ENCODE measurements around the gene HERPUD2. TPM values are rescaled to one million over a fixed set of nuclear protein-coding genes. Genes with fewer than 3 reads are reported as not detected.

The HERPUD2 gene
- total RNA-seq, 1 experiment from 2014 or later: 36.4 TPM

DNA sequence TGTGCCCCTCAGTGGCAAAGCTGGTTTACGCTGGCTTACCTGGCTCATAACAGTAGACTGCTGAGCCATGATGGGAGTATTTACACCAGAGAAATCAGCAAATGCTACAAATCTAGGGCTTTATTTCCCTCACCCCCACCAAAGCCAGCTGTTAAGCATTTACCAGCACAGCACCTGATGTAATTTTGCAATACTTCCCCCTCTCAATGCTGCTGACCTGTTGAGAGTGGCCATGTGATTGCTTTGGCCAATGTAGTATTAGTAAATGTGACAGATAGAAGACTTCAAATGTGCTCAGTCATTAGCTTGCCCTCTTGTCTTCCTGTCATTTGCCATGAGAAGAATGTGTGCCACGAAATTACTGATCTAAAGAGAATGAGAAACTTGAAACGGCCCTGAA, 46.6 kb downstream of the HERPUD2 start:
- intact Hi-C loops (cut with micrococcal nuclease; ENCODE audit: unreplicated experiment) (no loop called here), in situ Hi-C loops (cut with HindIII; ENCODE audit: low pct_unique_long_range_greater_than_20kb, low sequenced_read_pairs) (no loop called here)
- no TSS peak for BruUV-seq (replicated peaks)
- no peak for TF ChIP-seq TCF7L2 (IDR thresholded peaks at IDR 0.05; ENCODE audit: low read depth, low read length)
- TF ChIP-seq, protein P1, sequence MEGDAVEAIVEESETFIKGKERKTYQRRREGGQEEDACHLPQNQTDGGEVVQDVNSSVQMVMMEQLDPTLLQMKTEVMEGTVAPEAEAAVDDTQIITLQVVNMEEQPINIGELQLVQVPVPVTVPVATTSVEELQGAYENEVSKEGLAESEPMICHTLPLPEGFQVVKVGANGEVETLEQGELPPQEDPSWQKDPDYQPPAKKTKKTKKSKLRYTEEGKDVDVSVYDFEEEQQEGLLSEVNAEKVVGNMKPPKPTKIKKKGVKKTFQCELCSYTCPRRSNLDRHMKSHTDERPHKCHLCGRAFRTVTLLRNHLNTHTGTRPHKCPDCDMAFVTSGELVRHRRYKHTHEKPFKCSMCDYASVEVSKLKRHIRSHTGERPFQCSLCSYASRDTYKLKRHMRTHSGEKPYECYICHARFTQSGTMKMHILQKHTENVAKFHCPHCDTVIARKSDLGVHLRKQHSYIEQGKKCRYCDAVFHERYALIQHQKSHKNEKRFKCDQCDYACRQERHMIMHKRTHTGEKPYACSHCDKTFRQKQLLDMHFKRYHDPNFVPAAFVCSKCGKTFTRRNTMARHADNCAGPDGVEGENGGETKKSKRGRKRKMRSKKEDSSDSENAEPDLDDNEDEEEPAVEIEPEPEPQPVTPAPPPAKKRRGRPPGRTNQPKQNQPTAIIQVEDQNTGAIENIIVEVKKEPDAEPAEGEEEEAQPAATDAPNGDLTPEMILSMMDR (IDR thresholded peaks at IDR 0.05): no peak
- TF ChIP-seq SIN3A (IDR thresholded peaks at IDR 0.05; ENCODE audit: borderline replicate concordance, insufficient read depth, low read depth, low read length): no peak
- no peak for TF ChIP-seq REST (IDR thresholded peaks at IDR 0.05; ENCODE audit: insufficient read depth in 1 of 2, low read depth in 2 of 2, low read length in 1 of 2)
- TF ChIP-seq POLR2AphosphoS5 (IDR thresholded peaks at IDR 0.05; ENCODE audit: low read depth, low read length): no peak
- Histone ChIP-seq H3K27me3 (ENCODE audit: control insufficient read depth, insufficient read depth, low read length) (no peaks in the 10 kb centered on the region), H3K27ac (ENCODE audit: low read length) (no peak overlapping the region), H3K9me3 (ENCODE audit: control insufficient read depth, insufficient read depth, low read depth, low read length) (no peaks in the 10 kb centered on the region), H3K36me3 (ENCODE audit: control insufficient read depth, insufficient read depth, low read length) (no peaks in the 10 kb centered on the region), H3K4me1 (ENCODE audit: control insufficient read depth, insufficient read depth, low read length) (no peaks in the 10 kb centered on the region), H3K4me3 (ENCODE audit: low read depth in 2 of 2, low read length in 2 of 2) (no peak overlapping the region)
- ChIA-PET CTCF (no interaction called here), POLR2A (no interaction called here)
- no peak for DNase-seq (ENCODE audit: low read depth, low spot score)
- no peak for ATAC-seq

DNA sequence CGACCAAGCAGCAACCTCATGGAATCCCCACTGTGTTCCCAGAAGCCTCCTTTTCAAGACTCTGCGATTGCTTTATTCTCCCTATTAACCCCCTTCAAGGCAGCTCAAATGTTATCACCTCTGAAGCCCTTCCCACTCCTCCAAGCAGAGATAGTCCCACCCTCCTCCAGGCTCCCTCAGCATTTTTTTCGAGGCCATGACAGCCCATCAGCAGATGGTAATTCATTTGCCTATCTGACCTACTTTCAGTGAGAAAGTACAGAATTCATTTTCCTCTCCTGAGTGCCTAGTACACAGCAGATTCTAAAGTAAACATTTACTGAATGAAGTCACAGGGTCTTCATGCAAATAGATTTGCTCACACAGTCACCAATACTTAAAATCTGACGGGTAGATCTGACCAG, 47.8 kb downstream of the HERPUD2 start:
- intact Hi-C loops (cut with micrococcal nuclease; ENCODE audit: unreplicated experiment): no loop called here
- H3K36me3 ChIP-seq (ENCODE audit: control insufficient read depth, insufficient read depth, low read length): no peaks in the 10 kb centered on the region
- POLR2A ChIA-PET: no interaction called here
- no peaks in the 10 kb centered on the region for H3K9me3 ChIP-seq (ENCODE audit: control insufficient read depth, insufficient read depth, low read depth, low read length)
- no peaks in the 10 kb centered on the region for H3K4me1 ChIP-seq (ENCODE audit: control insufficient read depth, insufficient read depth, low read length)
- TF ChIP-seq, protein P1 (IDR thresholded peaks at IDR 0.05): no peak
- TF ChIP-seq SIN3A (IDR thresholded peaks at IDR 0.05; ENCODE audit: borderline replicate concordance, insufficient read depth, low read depth, low read length) (no peak), REST (IDR thresholded peaks at IDR 0.05; ENCODE audit: insufficient read depth in 1 of 2, low read depth in 2 of 2, low read length in 1 of 2) (no peak), POLR2AphosphoS5 (IDR thresholded peaks at IDR 0.05; ENCODE audit: low read depth, low read length) (no peak), TCF7L2 (IDR thresholded peaks at IDR 0.05; ENCODE audit: low read depth, low read length) (no peak)
- no peak overlapping the region for H3K4me3 ChIP-seq (ENCODE audit: low read depth in 2 of 2, low read length in 2 of 2)
- BruUV-seq (replicated peaks): no TSS peak
- no peaks in the 10 kb centered on the region for H3K27me3 ChIP-seq (ENCODE audit: control insufficient read depth, insufficient read depth, low read length)
- no peak for DNase-seq (ENCODE audit: low read depth, low spot score)
- H3K27ac ChIP-seq (ENCODE audit: low read length): no peak overlapping the region
- ATAC-seq: no peak
- CTCF ChIA-PET: no interaction called here
- in situ Hi-C loops (cut with HindIII; ENCODE audit: low pct_unique_long_range_greater_than_20kb, low sequenced_read_pairs): no loop called here

Measured in Panc1 (cell line).